Activated CD8-positive, alpha-beta memory T cell treated with anti-CD3 and anti-CD28 coated beads, Interleukin-2, amount 10 ng/mL, durations not matched to agents 7 days and 5 days (primary cell): Measurements from ENCODE around the gene PAIP2. TPM values are rescaled to one million over a fixed set of nuclear protein-coding genes. Genes with fewer than 3 reads are reported as not detected.
"Not testable (repeated sequence)": the region's sequence is repeated elsewhere in the genome, so short reads cannot be mapped to it uniquely, and the experiment has no call there.

Experiments
- ATAC-seq: fragments of 150-1000 bp; cut with Tn5 transposase; one replicate; pipeline ENCODE4 v1.10.0; 2021; ENCODE audit warnings: moderate library complexity
- CTCF ChIA-PET: fragments of 350-600 bp; sonication (Branson Sonifier 250); formaldehyde crosslinking; loops from one replicate; lab custom pipeline; 2021; ENCODE audit warnings: antibody characterized with exemption; lab: Charles Lee
- DNase-seq: peaks from one replicate; pipeline ENCODE4 v3.0.0-alpha.2; 2020
- H3K27ac Mint-ChIP-seq: one replicate; pipeline ENCODE4 v1.8.0; 2021; ENCODE audit warnings: mild to moderate bottlenecking, mixed read lengths
- H3K27me3 Mint-ChIP-seq: one replicate; pipeline ENCODE4 v1.8.0; 2021; ENCODE audit warnings: mixed read lengths
- H3K36me3 Mint-ChIP-seq: one replicate; pipeline ENCODE4 v1.8.0; 2021; ENCODE audit warnings: mild to moderate bottlenecking, mixed read lengths
- H3K4me1 Mint-ChIP-seq: one replicate; pipeline ENCODE4 v1.8.0; 2021; ENCODE audit warnings: mixed read lengths
- H3K4me3 Mint-ChIP-seq: one replicate; pipeline ENCODE4 v1.8.0; 2021; ENCODE audit warnings: mild to moderate bottlenecking, moderate library complexity, mixed read lengths
- H3K9me3 Mint-ChIP-seq: one replicate; pipeline ENCODE4 v1.8.0; 2022; ENCODE audit warnings: low read depth, mixed read lengths
- total RNA-seq, 2 experiments: library from RNA; stranded (reverse); gene quantifications; one replicate each; pipeline ENCODE4 v1.2.3, GENCODE V29; 2021

The PAIP2 gene
- total RNA-seq, 2 experiments from 2014 or later = 83.4 to 112 TPM

DNA sequence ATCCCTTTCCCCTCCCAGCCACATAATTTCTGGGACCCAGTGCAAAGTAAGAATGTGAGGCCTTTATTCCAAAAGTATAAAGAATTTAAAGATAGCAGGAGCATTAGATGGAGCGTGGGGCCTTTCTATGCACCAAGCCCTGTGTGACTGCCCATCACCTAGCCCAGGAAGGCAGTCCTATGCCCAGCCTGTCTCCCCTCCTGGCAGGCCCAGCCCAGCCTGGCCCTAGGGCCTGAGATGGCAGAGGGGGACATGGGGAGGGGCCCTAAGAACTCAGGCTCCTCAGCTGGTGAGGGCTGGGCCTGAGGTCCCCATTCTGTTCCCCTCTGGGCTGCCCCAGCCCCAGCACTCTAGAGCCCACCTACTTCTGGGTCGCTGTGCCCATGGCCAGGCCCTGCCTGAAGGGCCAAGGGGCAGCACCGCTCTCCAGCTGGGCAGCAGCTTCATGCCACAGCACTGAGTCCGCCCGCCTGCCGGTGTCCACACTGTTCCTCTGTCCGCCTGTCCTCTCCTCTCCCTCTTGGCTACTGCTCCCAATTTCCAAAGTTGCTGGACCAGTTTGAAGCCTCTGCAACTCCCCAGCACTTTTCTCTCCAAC lies 42.4 kb downstream of the PAIP2 start:
- CTCF ChIA-PET = interaction anchor here (1.2 to 3.1 kb wide), 4 partner anchors 12 to 42 kb away, joined by 3 to 14 read pairs (median 4); partner anchors contain the start of gene PAIP2
- Mint-ChIP-seq H3K27me3 (no peaks in the 10 kb centered on the region), H3K36me3 (peaks cover under 1% of the 10 kb centered on the region), H3K4me3 (peak overlapping the region; percentile 73), H3K9me3 (no peaks in the 10 kb centered on the region), H3K27ac (peak overlapping the region; percentile 97), H3K4me1 (peaks cover 61% of the 10 kb centered on the region)
- no peak for DNase-seq
- ATAC-seq = no peak

DNA sequence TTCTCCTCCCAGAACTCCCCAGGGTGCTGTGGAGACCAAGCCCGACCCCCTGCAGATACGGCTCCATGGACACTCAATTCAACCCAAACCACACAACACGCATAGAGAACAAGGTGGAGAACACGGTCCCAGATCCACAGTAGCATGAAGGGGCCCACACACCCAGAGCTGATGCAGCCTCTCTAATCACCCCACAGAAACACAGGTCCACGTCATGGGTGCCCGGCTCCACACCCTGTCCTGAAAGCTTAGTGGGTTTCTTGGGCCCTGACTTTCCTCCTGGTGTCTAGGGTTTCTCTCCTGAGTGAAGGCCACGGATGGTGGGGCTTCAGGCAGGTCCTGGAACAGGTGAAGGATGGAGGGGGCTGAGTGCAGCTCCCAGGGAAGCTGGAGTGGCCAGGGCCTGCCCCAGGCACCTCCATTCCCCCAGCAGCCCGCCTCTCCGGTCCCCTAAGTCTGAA lies 43.0 kb downstream of the PAIP2 start:
- CTCF ChIA-PET = interaction anchor here (1.2 to 3.1 kb wide), 3 partner anchors 13 to 33 kb away, joined by 3 to 14 read pairs (median 4); no protein-coding TSS in a partner anchor
- Mint-ChIP-seq H3K27ac (peak overlapping the region; percentile 97), H3K9me3 (no peaks in the 10 kb centered on the region), H3K27me3 (no peaks in the 10 kb centered on the region), H3K4me1 (peaks cover 62% of the 10 kb centered on the region), H3K4me3 (peak overlapping the region; percentile 73), H3K36me3 (peaks cover 5% of the 10 kb centered on the region)
- DNase-seq (no peak), ATAC-seq (peak; percentile 17)

DNA sequence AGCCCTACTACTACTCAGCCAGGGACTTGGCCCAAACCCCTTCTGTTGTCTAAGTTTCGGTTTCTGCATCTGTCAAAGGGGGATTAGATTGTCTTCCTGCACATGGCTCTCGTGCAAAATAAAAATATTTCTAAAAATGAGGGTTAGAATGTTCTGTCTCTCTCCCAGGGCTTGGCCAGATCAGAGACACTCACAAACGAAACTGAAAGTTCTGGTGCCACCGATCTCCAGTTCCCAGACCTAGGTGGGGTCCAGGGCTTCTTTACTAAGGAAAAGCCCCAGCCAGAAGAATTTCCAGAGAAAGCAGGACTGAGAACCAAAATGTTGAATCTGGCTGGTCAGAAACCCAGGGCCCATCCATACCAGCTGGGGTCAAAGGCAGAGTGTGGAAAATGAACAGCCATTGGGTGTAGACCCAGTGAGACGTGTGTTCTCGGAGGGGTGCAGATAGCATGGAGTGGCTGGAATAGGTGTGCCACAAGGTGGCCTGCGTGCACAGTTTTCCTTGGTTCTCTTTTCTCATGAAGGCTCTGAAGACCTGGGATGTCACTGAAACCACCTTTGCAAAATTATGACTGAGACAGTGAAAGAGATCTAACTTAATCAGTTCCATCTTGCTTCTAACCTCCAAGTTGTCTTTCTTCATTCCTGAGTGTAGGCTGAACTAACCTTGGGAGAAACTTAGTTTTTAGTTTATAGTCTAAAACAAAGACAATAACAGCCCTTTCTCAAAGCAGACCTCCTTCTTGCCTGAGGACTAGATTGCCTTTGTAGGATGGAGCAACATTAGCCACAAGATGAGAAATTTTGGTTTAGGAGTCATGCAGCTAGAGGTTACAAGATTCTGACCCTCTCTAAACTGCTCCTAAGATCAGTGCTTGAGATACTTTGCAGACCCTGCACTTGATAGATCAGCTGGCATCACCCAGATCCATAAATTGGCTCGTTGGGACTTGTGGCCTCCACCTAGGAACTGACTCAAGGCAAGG lies 43.7 kb downstream of the PAIP2 start:
- Mint-ChIP-seq H3K36me3 (peaks cover 9% of the 10 kb centered on the region), H3K27ac (peak overlapping the region; percentile 97), H3K27me3 (no peaks in the 10 kb centered on the region), H3K9me3 (no peaks in the 10 kb centered on the region), H3K4me1 (peaks cover 69% of the 10 kb centered on the region), H3K4me3 (peak overlapping the region; percentile 73)
- ATAC-seq = peak; percentile 32
- peak; percentile 60 for DNase-seq
- CTCF ChIA-PET = interaction anchor here (0.8 to 3.1 kb wide), 4 partner anchors 18 to 43 kb away, joined by 3 to 14 read pairs (median 4); partner anchors contain the start of genes PAIP2 and SPATA24

DNA sequence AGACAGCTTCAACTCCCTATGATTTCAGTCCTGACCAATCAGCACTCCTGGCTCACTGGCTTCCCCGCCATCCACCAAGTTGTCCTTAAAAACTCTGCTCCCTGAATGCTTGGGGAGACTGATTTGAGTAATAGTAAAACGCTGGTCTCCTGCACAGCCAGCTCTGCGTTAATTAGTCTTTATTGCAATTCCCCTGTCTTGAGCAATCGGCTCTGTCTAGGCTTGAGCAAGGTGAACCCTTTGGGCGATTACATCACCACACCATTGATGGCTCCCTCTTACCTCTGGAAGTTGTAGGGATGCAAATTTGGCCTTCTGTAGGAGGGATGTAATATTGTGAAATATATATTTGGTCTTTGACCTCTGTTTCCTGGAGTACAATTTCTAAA lies 44.4 kb downstream of the PAIP2 start:
- Mint-ChIP-seq H3K4me1 (peaks cover 76% of the 10 kb centered on the region), H3K4me3 (no peak overlapping the region)

GRCh38 chr5:139386956-139387355 lies 45.3 kb downstream of the PAIP2 start:
- CTCF ChIA-PET = interaction anchor here (1.3 kb wide), 1 partner anchor 45 kb away, joined by 6 read pairs; no protein-coding TSS in a partner anchor

More for the DNA sequence above, 44.4 kb downstream of the PAIP2 start:
- peak overlapping the region; percentile 97 for H3K27ac Mint-ChIP-seq
- H3K9me3 Mint-ChIP-seq = no peaks in the 10 kb centered on the region
- CTCF ChIA-PET = interaction anchor here (0.8 to 3.1 kb wide), 3 partner anchors 18 to 44 kb away, joined by 3 to 14 read pairs (median 5); partner anchors contain the start of genes PAIP2 and SPATA24
- peaks cover 9% of the 10 kb centered on the region for H3K36me3 Mint-ChIP-seq
- H3K27me3 Mint-ChIP-seq = no peaks in the 10 kb centered on the region
- no peak for ATAC-seq
- DNase-seq = no peak

GRCh38 chr5:139387611-139388197 lies 46.0 kb downstream of the PAIP2 start:
- no peak for DNase-seq
- CTCF ChIA-PET = interaction anchor here (0.9 to 1.6 kb wide), 5 partner anchors 11 to 95 kb away, joined by 3 to 6 read pairs (median 3); no protein-coding TSS in a partner anchor
- peaks cover 83% of the 10 kb centered on the region for H3K4me1 Mint-ChIP-seq
- H3K36me3 Mint-ChIP-seq = peaks cover 12% of the 10 kb centered on the region
- no peaks in the 10 kb centered on the region for H3K27me3 Mint-ChIP-seq
- H3K27ac Mint-ChIP-seq = peak overlapping the region; percentile 81
- ATAC-seq = no peak
- H3K4me3 Mint-ChIP-seq = peak overlapping the region; percentile 96
- H3K9me3 Mint-ChIP-seq = no peaks in the 10 kb centered on the region

More at GRCh38 chr5:139386956-139387355, 45.3 kb downstream of the PAIP2 start:
- DNase-seq, ATAC-seq, H3K27me3 Mint-ChIP-seq, H3K9me3 Mint-ChIP-seq: not testable (repeated sequence)
- Mint-ChIP-seq H3K4me1 (peaks cover 85% of the 10 kb centered on the region), H3K36me3 (peaks cover 12% of the 10 kb centered on the region), H3K4me3 (peak overlapping the region; percentile 18), H3K27ac (peak overlapping the region; percentile 81)

DNA sequence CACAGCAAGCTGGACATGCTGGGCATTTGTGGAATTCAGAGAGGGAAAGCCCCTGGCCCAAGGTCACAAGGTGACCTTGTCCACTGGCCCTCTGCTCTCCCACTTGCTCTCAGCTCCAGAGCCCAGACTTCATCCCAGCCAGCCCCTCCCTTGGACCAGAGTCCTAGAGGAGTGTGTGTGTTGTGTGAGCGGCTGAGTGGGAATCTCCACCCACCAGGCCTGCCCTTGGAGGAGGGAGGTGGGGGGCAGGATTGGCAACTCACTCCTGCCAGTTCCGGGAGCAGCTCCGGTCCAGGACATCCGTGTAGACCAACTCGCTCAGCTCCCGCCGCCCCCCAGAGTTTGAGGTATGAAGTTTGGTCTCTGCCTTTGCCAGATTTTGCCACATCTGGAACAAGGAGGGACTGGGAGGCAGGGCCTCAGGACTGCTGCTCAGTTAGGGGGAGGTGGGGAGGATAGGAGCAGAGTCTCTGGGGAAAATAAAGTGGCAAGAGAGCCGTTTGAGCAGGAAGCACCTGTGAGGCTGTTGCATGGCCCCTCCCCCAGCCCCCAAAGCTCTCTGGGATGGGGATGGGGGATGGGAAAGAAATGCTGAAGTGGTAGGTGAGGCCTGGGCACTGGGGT lies 46.7 kb downstream of the PAIP2 start:
- CTCF ChIA-PET = interaction anchor here (0.9 to 1.6 kb wide), 5 partner anchors 12 to 95 kb away, joined by 3 to 6 read pairs (median 3); no protein-coding TSS in a partner anchor
- no peaks in the 10 kb centered on the region for H3K9me3 Mint-ChIP-seq
- DNase-seq (no peak), ATAC-seq (no peak)
- peaks cover 82% of the 10 kb centered on the region for H3K4me1 Mint-ChIP-seq
- peaks cover 12% of the 10 kb centered on the region for H3K36me3 Mint-ChIP-seq
- H3K4me3 Mint-ChIP-seq = peak overlapping the region; percentile 96
- peak overlapping the region; percentile 81 for H3K27ac Mint-ChIP-seq
- H3K27me3 Mint-ChIP-seq = no peaks in the 10 kb centered on the region

DNA sequence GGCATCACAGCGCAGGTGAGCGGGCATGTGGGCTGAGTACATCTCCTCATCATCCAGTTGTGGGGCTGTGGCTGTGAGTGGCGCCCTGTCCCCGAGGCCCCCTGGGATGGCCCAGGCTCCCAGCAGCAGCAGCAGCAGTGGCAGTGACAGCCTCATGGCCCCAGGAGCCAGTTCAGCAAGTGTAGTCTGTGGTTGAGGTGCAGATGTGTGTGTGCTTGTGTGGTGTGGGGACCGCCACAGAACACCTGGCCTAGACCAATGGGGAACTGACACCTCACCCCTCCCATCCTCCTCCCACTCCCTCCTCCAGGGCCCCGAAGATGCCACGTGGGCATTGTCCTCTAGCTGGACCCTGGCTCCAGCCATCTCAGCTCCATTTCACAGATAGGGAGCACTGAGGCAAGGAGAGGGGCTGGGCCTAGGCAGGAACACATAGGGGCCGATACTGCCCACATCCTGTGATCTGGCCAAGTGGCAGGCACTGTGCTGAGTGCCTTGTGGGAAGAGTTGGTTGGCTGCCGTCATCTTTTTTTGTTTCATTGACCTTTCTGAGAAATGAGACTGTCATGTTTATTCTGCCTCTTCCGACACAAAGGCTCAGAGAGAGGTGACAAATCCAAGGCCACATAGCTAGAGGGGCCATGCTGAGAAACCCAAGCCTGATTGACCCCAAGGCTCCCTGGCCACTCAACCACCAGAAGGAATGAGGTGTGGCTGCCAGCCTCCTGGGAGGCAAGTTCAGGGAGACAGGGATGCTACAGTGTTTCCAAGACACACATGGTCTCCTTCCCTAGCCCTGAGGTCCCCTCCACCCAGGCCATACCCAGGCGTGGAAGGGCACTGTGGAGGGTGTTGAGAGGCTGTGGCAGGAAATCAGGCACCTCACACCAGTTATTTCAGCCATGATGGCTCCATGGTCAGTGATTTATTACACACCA lies 48.3 kb downstream of the PAIP2 start, which contains the start of gene MZB1:
Gene MZB1 (minus strand): TSS at position 213 of the 938 bp plus-strand sequence. CDS start 57 bp downstream, at position 156.
- Mint-ChIP-seq H3K27me3 (no peaks in the 10 kb centered on the region), H3K4me3 (peak within 1 kb of the TSS; percentile 96), H3K4me1 (peaks cover 68% of the 10 kb centered on the region), H3K9me3 (no peaks in the 10 kb centered on the region), H3K36me3 (peaks cover 12% of the 10 kb centered on the region), H3K27ac (peak within 1 kb of the TSS; percentile 100)
- DNase-seq (peak; percentile 95), ATAC-seq (peak; percentile 50)
- CTCF ChIA-PET = interaction anchor here (0.7 to 4.4 kb wide), 8 partner anchors 12 to 815 kb away, joined by 3 to 32 read pairs (median 5); partner anchors contain the start of genes HSPA9, PAIP2 and SPATA24

DNA sequence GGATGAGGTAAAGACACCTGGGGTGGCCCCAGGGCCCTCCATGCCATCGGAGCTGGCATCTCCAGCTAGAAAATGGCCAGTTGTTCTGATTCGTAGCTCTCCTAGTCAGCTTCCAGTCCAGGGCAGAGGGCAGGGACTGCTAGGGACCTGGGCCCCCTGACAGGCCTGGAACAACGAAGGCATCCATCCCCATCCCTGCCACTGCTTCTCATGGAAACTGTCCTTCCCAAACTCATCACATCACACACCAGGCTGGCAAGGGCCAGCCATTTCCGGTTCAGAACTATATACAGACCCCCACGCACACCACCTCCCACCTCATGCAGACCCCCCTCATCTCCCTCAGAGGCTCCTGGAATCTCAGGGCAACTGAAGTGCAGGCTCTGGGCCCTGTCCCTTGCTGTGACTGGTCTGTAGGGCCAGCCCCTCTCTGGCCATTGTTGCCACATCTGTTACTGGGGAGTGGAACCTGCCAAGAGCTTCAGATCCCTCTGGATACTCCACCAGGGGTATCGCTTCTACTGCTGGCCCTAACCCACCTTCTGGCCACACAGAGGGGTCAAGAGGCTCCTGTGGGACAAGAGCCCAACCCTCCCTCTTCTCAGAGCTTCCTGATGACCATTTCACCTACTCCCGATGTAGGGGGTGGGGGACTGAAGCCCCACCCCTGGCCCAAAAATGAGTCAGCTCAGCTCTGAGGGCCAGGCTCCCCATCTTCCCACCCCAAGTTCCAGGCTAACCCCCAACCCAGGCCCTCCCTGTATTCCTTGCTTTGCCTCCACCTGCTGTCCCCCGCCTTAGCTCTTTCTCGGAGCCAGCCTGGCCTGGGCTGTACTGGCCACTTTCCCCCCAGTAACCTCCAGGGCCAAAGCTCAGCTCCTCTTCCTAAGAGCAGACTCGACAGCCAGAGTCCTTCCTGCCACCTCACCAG lies 49.2 kb downstream of the PAIP2 start:
- CTCF ChIA-PET = interaction anchor here (0.7 to 4.4 kb wide), 24 partner anchors 10 to 926 kb away, joined by 3 to 32 read pairs (median 3); partner anchors contain the start of genes EGR1, HSPA9, PAIP2 and SPATA24
- Mint-ChIP-seq H3K4me3 (peak overlapping the region; percentile 96), H3K9me3 (no peaks in the 10 kb centered on the region), H3K36me3 (peaks cover 16% of the 10 kb centered on the region), H3K27ac (peak overlapping the region; percentile 100), H3K27me3 (no peaks in the 10 kb centered on the region), H3K4me1 (peaks cover 66% of the 10 kb centered on the region)
- DNase-seq = peak; percentile 50
- ATAC-seq = no peak

GRCh38 chr5:139391570-139392323 lies 50.1 kb downstream of the PAIP2 start:
- H3K4me1 Mint-ChIP-seq = peaks cover 64% of the 10 kb centered on the region
- peak overlapping the region; percentile 96 for H3K4me3 Mint-ChIP-seq
- ATAC-seq = peak; percentile 10
- peak overlapping the region; percentile 100 for H3K27ac Mint-ChIP-seq
- H3K36me3 Mint-ChIP-seq = peaks cover 20% of the 10 kb centered on the region
- no peaks in the 10 kb centered on the region for H3K27me3 Mint-ChIP-seq
- no peaks in the 10 kb centered on the region for H3K9me3 Mint-ChIP-seq
- CTCF ChIA-PET = interaction anchor here (0.7 to 4.4 kb wide), 22 partner anchors 11 to 927 kb away, joined by 3 to 32 read pairs (median 3); partner anchors contain the start of genes EGR1, PAIP2 and SPATA24
- DNase-seq = peak; percentile 79
